Colonic mucosa (tissue), 4 donors: ENCODE measurements around the gene NUP214. TPM values are rescaled to one million over a fixed set of nuclear protein-coding genes. Genes with fewer than 3 reads are reported as not detected.
"Not testable (repeated sequence)": the region's sequence is repeated elsewhere in the genome, so short reads cannot be mapped to it uniquely, and the experiment has no call there.

Experiments used
- DNase-seq: peaks from one replicate; pipeline ENCODE4 v3.0.0-alpha.2; 2020
- H3K27ac ChIP-seq: fragments of 200-600 bp; one replicate; pipeline ENCODE4 v1.8.0; 2021
- H3K27me3 ChIP-seq: fragments of 200-600 bp; one replicate; pipeline ENCODE4 v1.8.0; 2021
- H3K36me3 ChIP-seq: fragments of 200-600 bp; one replicate; pipeline ENCODE4 v1.8.0; 2021
- H3K4me1 ChIP-seq: fragments of 200-600 bp; one replicate; pipeline ENCODE4 v1.8.0; 2021; ENCODE audit warnings: mild to moderate bottlenecking
- H3K4me3 ChIP-seq: fragments of 200-600 bp; one replicate; pipeline ENCODE4 v1.8.0; 2021
- H3K9ac ChIP-seq, 2 donors: one replicate each; pipeline ENCODE4 v1.7.0; 2013; ENCODE audit warnings: control low read depth in 2 of 2, low read depth in 2 of 2, low read length in 2 of 2
- H3K9me3 ChIP-seq: fragments of 200-600 bp; one replicate; pipeline ENCODE4 v1.8.0; 2021
- CTCF ChIP-seq: fragments of 200-600 bp; IDR thresholded peaks from one replicate; pipeline ENCODE4 v1.8.0; 2022; ENCODE audit warnings: antibody characterized with exemption, mild to moderate bottlenecking
- intact Hi-C: fragments of 100-400 bp; cut with DNase I; formaldehyde crosslinking; loops from one replicate; pipeline ENCODE4 v1.14.1; 2022
- total RNA-seq, 2 donors: library from RNA; stranded (reverse); fragmentation: NEBNext Ultra II Directional in 1 of 2; extraction: Animal tissue kit (Norgen Biotek cat#: 25700) in 1 of 2; gene quantifications; one replicate each; pipeline ENCODE4 v1.2.1, GENCODE V29; 2021
- donor health status: healthy.
- donor health status: DM: no; HTN: no; CAD: no.
- donor health status: DM: no; HTN: no; CAD: no.

The NUP214 gene
- total RNA-seq, 2 donors from 2014 or later, result 32.2 to 43.8 TPM

GRCh38 chr9:131260751-131261452 is 135.5 kb downstream of the NUP214 start:
- intact Hi-C loops, result no loop called here
- H3K4me3 ChIP-seq, result no peak overlapping the region
- H3K9me3 ChIP-seq, result no peaks in the 10 kb centered on the region
- no peaks in the 10 kb centered on the region for H3K36me3 ChIP-seq
- H3K27ac ChIP-seq, result no peak overlapping the region
- no peaks in the 10 kb centered on the region for H3K4me1 ChIP-seq
- H3K27me3 ChIP-seq, result no peaks in the 10 kb centered on the region
- no peak for DNase-seq
- no peak for TF ChIP-seq CTCF
- H3K9ac ChIP-seq, result no peak overlapping the region

- Histone ChIP-seq H3K4me1 (no peaks in the 10 kb centered on the region), H3K36me3 (no peaks in the 10 kb centered on the region), H3K27ac (no peak overlapping the region), H3K9ac (no peak overlapping the region), H3K9me3 (no peaks in the 10 kb centered on the region), H3K4me3 (no peak overlapping the region), H3K27me3 (no peaks in the 10 kb centered on the region)
- intact Hi-C loops, result no loop called here
- no peak for TF ChIP-seq CTCF
- DNase-seq, result no peak
Measured at GRCh38 chr9:131262327-131263032, 137.1 kb downstream of the NUP214 start.

- H3K4me3 ChIP-seq, H3K4me1 ChIP-seq, H3K9me3 ChIP-seq, H3K27ac ChIP-seq, H3K27me3 ChIP-seq, H3K36me3 ChIP-seq, intact Hi-C loops, H3K9ac ChIP-seq, DNase-seq: not testable (repeated sequence)
Measured at GRCh38 chr9:131263033-131263343, 137.6 kb downstream of the NUP214 start.

GRCh38 chr9:131263701-131264100 is 138.3 kb downstream of the NUP214 start:
- Histone ChIP-seq H3K36me3 (no peaks in the 10 kb centered on the region), H3K4me3 (no peak overlapping the region), H3K9ac (no peak overlapping the region), H3K4me1 (no peaks in the 10 kb centered on the region), H3K9me3 (no peaks in the 10 kb centered on the region), H3K27ac (no peak overlapping the region), H3K27me3 (no peaks in the 10 kb centered on the region)
- intact Hi-C loops, result no loop called here
- TF ChIP-seq CTCF, result no peak
- no peak for DNase-seq

GRCh38 chr9:131264231-131264630 is 138.8 kb downstream of the NUP214 start:
- Histone ChIP-seq H3K36me3 (no peaks in the 10 kb centered on the region), H3K9me3 (no peaks in the 10 kb centered on the region), H3K27ac (no peak overlapping the region), H3K27me3 (no peaks in the 10 kb centered on the region), H3K4me3 (no peak overlapping the region), H3K4me1 (no peaks in the 10 kb centered on the region), H3K9ac (no peak overlapping the region)
- no peak for DNase-seq
- no peak for TF ChIP-seq CTCF
- intact Hi-C loops, result no loop called here
